Measurements from ENCODE around the gene CDKN1C.

The CDKN1C gene

GRCh38 chr11:2869561-2870427 lies 15.8 kb downstream of the CDKN1C start:
- no peak for DNase-seq (ENCODE audit: low read depth)

DNA sequence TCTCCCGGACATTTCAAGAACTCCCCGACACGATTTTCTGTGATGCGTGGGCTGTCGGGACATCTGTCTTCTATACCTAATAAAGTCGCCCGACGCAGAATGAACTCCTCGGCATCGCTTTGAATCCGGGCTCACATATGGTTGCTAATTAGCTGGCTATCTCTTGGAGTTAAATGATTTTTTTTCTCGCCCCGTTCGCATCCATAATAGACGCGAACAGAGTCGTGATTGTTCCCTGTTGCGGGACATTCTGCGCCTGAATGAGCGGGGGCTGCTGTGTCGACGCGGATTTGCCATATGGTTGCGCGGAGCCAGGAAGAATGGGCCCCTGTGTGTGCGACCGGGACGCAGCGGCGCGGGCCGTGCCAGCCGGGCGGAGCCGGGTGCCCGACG lies 16.4 kb downstream of the CDKN1C start:
- no peak for DNase-seq (ENCODE audit: low read depth)

DNA sequence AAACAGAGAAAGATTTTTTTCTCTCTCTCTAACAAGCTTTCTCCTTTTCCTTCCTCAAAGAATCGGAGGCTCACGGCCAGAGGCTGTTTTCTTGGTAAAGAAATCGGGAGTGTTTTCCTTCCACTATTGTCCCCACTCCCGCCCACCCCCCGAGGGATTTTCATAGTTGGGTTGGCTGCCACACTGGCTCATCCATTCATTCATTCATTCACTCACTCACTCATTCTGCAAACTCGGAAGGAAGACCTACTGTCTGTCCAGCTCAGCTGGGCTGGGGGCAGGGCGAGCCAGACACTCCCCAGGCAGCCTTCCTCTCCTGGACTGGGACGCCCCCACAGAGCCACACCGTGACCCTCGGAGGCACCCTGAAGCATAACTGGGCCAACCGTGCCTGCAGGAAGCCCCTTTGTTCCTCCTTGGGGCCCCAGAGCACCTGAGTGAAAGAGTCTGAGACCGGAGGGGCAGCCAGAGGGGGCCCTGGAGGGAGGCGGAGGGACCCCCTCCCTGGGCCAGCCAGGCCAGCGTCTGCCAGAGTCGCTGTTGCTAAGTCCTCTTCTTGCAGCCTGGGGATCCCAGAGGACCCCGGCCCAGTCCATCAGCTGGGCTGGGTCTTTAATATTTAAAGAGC lies 17.0 kb downstream of the CDKN1C start:
- DNase-seq (ENCODE audit: low read depth): no peak

GRCh38 chr11:2867722-2868505 lies 17.7 kb downstream of the CDKN1C start:
- no peak for DNase-seq (ENCODE audit: low read depth)

GRCh38 chr11:2867142-2867541 lies 18.4 kb downstream of the CDKN1C start:
- DNase-seq (ENCODE audit: low read depth): no peak

DNA sequence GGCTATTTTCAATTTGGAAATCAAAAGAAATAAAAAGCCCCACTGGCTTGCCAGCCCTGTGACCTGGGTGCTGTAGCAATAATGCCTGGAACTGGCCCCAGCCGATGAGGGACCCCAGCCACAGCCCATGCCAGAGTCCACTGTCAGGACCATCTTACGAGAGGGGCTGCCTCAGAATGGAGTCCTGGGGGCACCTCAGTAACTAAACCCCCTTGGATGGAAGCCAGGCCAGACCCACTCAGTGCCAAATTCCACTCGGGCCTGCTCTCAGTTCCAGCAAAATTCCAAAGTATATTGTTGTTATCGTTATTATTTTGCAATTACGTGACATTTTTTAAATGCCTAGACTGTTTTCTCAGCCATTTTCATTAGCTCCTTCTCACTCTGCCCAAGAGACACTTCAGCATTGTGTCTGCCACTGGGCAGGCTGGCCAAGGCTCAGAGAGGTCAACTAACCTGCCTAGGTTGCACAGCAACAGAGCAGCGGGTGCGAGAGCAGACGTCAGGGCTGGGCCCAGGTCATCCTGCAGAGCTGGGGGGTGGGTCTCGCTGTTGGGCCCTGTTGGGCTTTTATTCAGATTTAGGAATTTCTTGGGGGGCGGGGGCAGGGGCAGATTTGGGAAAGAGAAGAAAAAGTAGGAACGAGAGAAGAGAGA lies 19.5 kb downstream of the CDKN1C start:
- DNase-seq (ENCODE audit: low read depth): no peak

GRCh38 chr11:2864901-2865300 lies 20.7 kb downstream of the CDKN1C start:
- DNase-seq (ENCODE audit: low read depth): no peak

- DNase-seq (ENCODE audit: low read depth): no peak
Measured at GRCh38 chr11:2863276-2863618, 22.3 kb downstream of the CDKN1C start.

DNA sequence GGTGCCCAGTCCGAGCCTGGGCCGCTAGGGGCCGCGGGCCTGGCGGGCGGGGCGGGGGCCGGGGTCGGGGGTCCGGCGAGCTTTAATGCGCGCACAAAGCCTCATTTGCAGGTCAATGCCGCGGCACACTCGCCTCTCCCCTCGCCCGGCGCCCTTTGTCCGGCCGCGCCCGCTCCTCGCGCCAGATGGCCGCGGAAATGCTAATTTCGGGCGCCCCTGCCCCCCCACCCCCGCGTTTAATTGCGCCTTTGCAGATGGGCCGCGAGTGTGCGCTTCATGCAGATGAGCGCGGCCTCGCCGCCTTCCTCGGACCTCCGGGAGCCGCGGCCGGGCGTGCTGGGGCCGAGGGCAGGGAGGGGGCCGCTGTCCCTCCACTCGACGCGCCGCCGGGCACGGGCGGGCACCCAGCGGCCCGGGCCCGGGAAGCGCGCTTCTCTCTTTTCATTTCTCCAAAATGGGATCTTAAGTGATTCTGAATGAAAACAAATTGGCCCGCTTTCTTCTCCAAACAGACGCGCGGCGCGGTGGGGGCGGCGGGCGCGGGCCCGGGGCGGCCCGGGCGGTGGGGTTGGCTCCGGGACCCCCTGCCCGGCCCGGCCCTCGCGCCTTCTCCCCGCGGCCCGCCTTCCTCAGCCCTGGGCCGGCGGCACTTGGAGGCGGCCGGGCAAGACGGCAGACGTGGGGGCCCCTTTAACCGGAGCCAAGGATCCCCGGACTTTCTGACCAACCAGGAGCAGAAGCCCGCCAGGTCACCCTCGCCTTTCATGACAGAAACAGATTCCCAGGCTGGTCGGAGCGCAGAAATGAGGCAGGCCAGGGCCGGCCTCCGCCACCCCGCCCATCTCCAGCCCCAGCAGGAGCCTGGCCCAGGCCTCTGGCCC lies 22.9 kb downstream of the CDKN1C start:
- no peak for DNase-seq (ENCODE audit: low read depth)

GRCh38 chr11:2860636-2861035 lies 24.9 kb downstream of the CDKN1C start:
- DNase-seq (ENCODE audit: low read depth): no peak

- DNase-seq (ENCODE audit: low read depth): no peak
Measured at GRCh38 chr11:2859699-2860037, 25.9 kb downstream of the CDKN1C start.

- DNase-seq (ENCODE audit: low read depth): no peak
Measured at GRCh38 chr11:2858995-2859698, 26.4 kb downstream of the CDKN1C start.

DNA sequence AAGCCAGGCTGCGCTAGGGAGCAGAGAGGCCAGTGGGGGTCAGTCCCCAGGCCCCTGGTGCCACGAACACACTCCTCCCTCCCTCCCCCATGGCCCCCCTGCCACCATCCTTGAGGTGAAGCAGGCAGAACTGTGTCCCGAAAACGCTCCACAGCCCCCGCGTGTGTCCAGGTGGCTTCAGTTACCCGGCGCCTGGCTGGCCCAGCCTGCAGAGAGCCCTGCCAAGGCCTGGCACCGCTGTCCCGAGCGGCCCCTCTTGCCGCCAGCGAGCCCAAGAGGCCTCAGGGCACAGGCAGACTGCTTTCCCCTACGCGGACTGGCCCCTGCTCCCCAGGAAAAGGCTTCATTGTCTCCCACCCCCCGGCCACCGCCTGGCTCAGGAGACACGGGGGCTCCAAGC lies 27.7 kb downstream of the CDKN1C start:
- no peak for DNase-seq (ENCODE audit: low read depth)

DNA sequence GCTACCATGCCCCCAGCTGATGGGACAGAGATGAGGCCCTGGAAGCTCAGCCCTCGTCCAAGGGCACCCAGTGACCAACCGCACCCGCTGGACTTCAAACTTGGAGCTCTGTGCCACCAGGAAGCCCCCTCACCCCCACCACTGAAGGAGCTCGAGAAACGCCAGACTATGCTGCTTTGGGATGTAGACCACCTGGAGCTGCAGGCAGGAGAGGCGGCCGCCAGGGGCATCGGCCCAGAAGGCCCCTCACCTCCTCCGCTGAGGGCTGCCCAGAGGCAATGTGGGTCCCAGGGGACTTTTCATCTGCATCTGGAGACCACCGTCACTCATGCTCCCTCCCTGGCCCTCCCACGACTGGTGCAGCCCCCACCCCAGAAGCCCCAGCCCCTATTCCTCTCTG lies 28.3 kb downstream of the CDKN1C start:
- no peak for DNase-seq (ENCODE audit: low read depth)

DNA sequence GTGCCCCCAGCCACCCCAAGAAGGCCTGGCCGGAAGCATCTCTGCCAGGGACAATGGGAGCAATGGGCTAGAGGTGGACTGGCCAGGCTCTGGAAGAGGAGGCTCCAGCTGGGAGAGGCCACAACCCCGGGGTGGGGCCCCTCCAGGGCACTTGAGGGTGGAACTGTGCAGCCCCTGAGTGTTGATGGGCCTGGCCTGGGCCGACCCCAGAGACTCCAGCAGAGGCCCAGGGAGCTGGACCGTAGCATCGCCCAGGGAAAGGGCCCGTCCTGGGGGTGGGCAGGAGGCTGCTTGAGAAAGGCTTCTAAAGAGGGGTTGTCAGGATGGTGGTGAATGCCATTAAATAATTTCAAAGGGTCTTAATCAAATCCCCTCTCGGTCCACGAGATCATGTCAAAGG lies 30.4 kb downstream of the CDKN1C start:
- no peak for DNase-seq (ENCODE audit: low read depth)

GRCh38 chr11:2853997-2854560 lies 31.5 kb downstream of the CDKN1C start:
- no peak for DNase-seq (ENCODE audit: low read depth)

DNA sequence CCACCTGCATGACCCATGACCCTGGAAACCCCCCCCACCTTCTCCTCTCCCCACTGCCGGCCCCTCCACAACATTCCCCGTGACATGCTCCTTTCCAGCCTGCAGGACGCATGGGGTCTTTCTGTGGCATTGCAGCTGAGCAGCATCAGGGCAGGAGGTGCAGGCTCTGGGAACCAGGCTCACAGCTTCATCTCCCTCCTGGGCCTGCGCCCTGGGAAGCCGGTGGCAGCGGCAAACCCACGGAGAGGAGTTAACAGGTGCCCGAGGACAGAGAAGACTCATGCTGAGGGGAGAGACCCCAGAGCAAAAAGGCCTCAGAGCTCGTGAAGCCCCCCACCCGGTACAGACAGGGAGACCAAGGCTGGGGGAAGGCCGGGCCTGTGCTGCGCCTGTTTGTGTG lies 32.2 kb downstream of the CDKN1C start:
- no peak for DNase-seq (ENCODE audit: low read depth)

GRCh38 chr11:2849994-2850770 lies 35.4 kb downstream of the CDKN1C start:
- no peak for DNase-seq (ENCODE audit: low read depth)

DNA sequence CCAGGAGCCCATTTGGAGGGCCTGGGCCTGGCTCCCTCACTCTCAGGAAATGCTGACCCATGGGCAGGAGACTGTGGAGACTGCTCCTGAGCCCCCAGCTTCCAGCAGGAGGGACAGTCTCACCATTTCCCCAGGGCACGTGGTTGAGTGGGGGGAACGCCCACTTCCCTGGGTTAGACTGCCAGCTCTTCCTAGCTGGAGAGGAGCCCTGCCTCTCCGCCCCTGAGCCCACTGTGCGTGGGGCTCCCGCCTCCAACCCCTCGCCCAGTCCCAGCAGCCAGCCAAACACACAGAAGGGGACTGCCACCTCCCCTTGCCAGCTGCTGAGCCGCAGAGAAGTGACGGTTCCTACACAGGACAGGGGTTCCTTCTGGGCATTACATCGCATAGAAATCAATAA lies 37.1 kb downstream of the CDKN1C start:
- DNase-seq (ENCODE audit: low read depth): no peak

DNA sequence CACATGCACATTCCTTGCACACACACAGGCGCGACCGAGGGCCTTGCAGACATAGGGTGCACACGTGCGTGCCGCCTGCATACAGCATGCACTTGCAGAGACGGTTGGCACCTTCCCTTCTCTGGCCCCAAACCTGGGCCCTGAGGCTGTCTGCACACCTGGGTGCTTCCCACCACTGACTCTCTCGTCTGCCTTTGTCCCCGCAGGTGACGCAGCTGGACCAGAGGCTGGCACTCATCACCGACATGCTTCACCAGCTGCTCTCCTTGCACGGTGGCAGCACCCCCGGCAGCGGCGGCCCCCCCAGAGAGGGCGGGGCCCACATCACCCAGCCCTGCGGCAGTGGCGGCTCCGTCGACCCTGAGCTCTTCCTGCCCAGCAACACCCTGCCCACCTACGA lies 38.0 kb downstream of the CDKN1C start:
- DNase-seq (ENCODE audit: low read depth): no peak

Data from activated T-helper 1 cell treated with Interleukin-2 at 50 U/mL for 16 hours (primary cell).